HepG2 (cell line): ENCODE data around the gene APBB2. TPM values are rescaled to one million over a fixed set of nuclear protein-coding genes. Genes with fewer than 3 reads are reported as not detected.

Source experiments
- ATAC-seq: fragments of 200-7000 bp; cut with Tn5 transposase; 3 replicates; pipeline ENCODE4 v1.9.1; 2020; ENCODE audit warnings: mild to moderate bottlenecking, moderate library complexity
- BruUV-seq: library from RNA; stranded (reverse); fragments of 400-500 nt; replicated peaks from 2 replicates; lab custom pipeline; 2021; lab: Mats Ljungman, UMichigan
- CTCF ChIA-PET: fragments of 300-600 bp; formaldehyde crosslinking; extraction: SDS; loops from one replicate; lab custom pipeline; 2021; ENCODE audit warnings: low total read pairs, inconsistent platforms, low intra/inter-chr PET ratio; lab: Yijun Ruan, JAX
- POLR2A ChIA-PET: fragments of 350-600 bp; sonication (Branson Sonifier 250); formaldehyde crosslinking; loops from one replicate; lab custom pipeline; 2020; ENCODE audit warnings: antibody characterized with exemption, inconsistent platforms; lab: Yijun Ruan, JAX
- DNase-seq: peaks from one replicate; pipeline ENCODE4 v3.0.0-alpha.2; 2015; ENCODE audit warnings: low spot score
- FAIRE-seq: peaks from 3 replicates; lab custom pipeline; 2011; peaks lifted over from hg19 to GRCh38; lab: Jason Lieb, UNC
- H2AFZ ChIP-seq: one replicate; pipeline ENCODE4 v1.6.1; 2011; ENCODE audit warnings: low read length, inconsistent platforms
- H3K27ac ChIP-seq: fragments of 300-600 bp; 3 replicates; pipeline ENCODE4 v1.8.0; 2011; ENCODE audit warnings: mixed run types, mild to moderate bottlenecking, mixed read lengths, low read length, inconsistent platforms; ENCODE audit not compliant: insufficient read depth; ENCODE audit errors: extremely low read length
- H3K27me3 ChIP-seq, 2 experiments: fragments of 200-600 bp in 1 of 2; 2 replicates in 1 of 2; 3 replicates in 1 of 2; pipeline versions ENCODE4 v1.6.0 to v1.8.0; 2011; ENCODE audit warnings: low read length in 2 of 2, mild to moderate bottlenecking in 2 of 2, moderate library complexity in 2 of 2, inconsistent platforms in 1 of 2; ENCODE audit not compliant: insufficient read depth in 2 of 2, control insufficient read depth in 1 of 2
- H3K36me3 ChIP-seq, 2 experiments: fragments of 200-600 bp in 1 of 2; replicated peaks in 1 of 2; 2 replicates in 1 of 2; 3 replicates in 1 of 2; pipeline versions ENCODE4 v1.5.1 to v1.8.0; 2011; ENCODE audit warnings: low read length in 2 of 2, inconsistent platforms in 1 of 2; ENCODE audit not compliant: insufficient read depth in 2 of 2, control insufficient read depth in 1 of 2
- H3K4me1 ChIP-seq: 2 replicates; pipeline ENCODE4 v1.5.1; 2012; ENCODE audit warnings: low read length, inconsistent platforms; ENCODE audit not compliant: insufficient read depth
- H3K4me2 ChIP-seq: 2 replicates; pipeline ENCODE4 v1.6.0; 2011; ENCODE audit warnings: low read depth, low read length, inconsistent platforms
- H3K4me3 ChIP-seq, 3 experiments: fragments of 200-600 bp in 1 of 3; sonication (generic), shearing (Covaris generic) in 1 of 3; replicated peaks in 1 of 3; 2 replicates each; pipeline ENCODE4 v1.5.1; 2011 to 2016; ENCODE audit warnings: low read length in 3 of 3, inconsistent platforms in 2 of 3, low read depth in 2 of 3, mild to moderate bottlenecking in 2 of 3, control low read depth in 1 of 3, mixed read lengths in 1 of 3; ENCODE audit not compliant: insufficient read depth in 1 of 3
- H3K79me2 ChIP-seq: one replicate; pipeline ENCODE4 v1.6.1; 2011; ENCODE audit warnings: low read length, inconsistent platforms; ENCODE audit not compliant: insufficient read depth
- H3K9ac ChIP-seq: 2 replicates; pipeline ENCODE4 v1.6.0; 2011; ENCODE audit warnings: mild to moderate bottlenecking, low read depth, low read length, inconsistent platforms; ENCODE audit not compliant: insufficient read depth
- H3K9me3 ChIP-seq: 2 replicates; pipeline ENCODE4 v1.5.1; 2012; ENCODE audit warnings: mild to moderate bottlenecking, low read length
- H4K20me1 ChIP-seq: 2 replicates; pipeline ENCODE4 v1.6.0; 2011; ENCODE audit warnings: inconsistent platforms, mild to moderate bottlenecking, low read length, moderate library complexity; ENCODE audit not compliant: insufficient read depth
- AKAP8 ChIP-seq: sonication (generic); formaldehyde crosslinking; IDR thresholded peaks from 2 replicates; pipeline ENCODE4 v1.5.1; 2020; ENCODE audit warnings: mild to moderate bottlenecking, missing genetic modification reagents
- ETV5 ChIP-seq: IDR thresholded peaks from 2 replicates; pipeline ENCODE4 v1.6.1; 2018; ENCODE audit warnings: missing biosample characterization, missing genetic modification reagents, inconsistent platforms, borderline replicate concordance
- NCOA1 ChIP-seq: sonication (generic); formaldehyde crosslinking; IDR thresholded peaks from 2 replicates; pipeline ENCODE4 v1.9.0; 2021; ENCODE audit warnings: missing genetic modification reagents
- PRMT3 ChIP-seq: sonication (generic); formaldehyde crosslinking; IDR thresholded peaks from 2 replicates; pipeline ENCODE4 v1.8.1; 2022; ENCODE audit warnings: low read depth, mild to moderate bottlenecking, moderate library complexity, missing genetic modification reagents, borderline replicate concordance
- SETDB1 ChIP-seq: sonication (generic); formaldehyde crosslinking; IDR thresholded peaks from 2 replicates; pipeline ENCODE4 v1.5.1; 2020; ENCODE audit warnings: missing genetic modification reagents, mild to moderate bottlenecking, borderline replicate concordance
- SMC3 ChIP-seq: IDR thresholded peaks from 2 replicates; pipeline ENCODE4 v1.6.1; 2011; ENCODE audit warnings: low read length, improper control_type of control experiment
- ZNF570 ChIP-seq: sonication (generic); formaldehyde crosslinking; IDR thresholded peaks from 2 replicates; pipeline ENCODE4 v1.4.0; 2020; ENCODE audit warnings: mild to moderate bottlenecking, missing genetic modification reagents, borderline replicate concordance
- ZSCAN25 ChIP-seq: sonication (generic); formaldehyde crosslinking; IDR thresholded peaks from 2 replicates; pipeline ENCODE4 v1.8.0; 2022; ENCODE audit warnings: mild to moderate bottlenecking, missing genetic modification reagents
- WGBS: methylation state at CpG from one replicate; pipeline ENCODE4 v1.1.6; 2017; ENCODE audit warnings: low lambda C conversion rate; 5-methylcytosine and 5-hydroxymethylcytosine counted together
- in situ Hi-C: cut with HindIII; loops from 2 replicates; pipeline ENCODE4 v1.10.0; 2017; ENCODE audit warnings: low pct_unique_long_range_greater_than_20kb; ENCODE audit not compliant: extremely low pct_ligation_motif_present
- intact Hi-C: fragments of 100-400 bp; cut with micrococcal nuclease; formaldehyde crosslinking; loops from one replicate; pipeline ENCODE4 v1.10.0; 2022; ENCODE audit not compliant: unreplicated experiment
- polyA plus RNA-seq, 8 experiments: library from polyadenylated mRNA; depleted of rRNA in 3 of 8; stranded (reverse) in 7 of 8; unstranded in 1 of 8; fragments of >200 nt; fragmentation: Illumina TruSeq in 4 of 8; extraction: Trizol in 4 of 8; gene quantifications; 2 replicates each; pipeline versions ENCODE4 v1.2.1 to v1.2.3, GENCODE V29; 2011 to 2016; ENCODE audit warnings: low read depth in 4 of 8, missing spikeins in 1 of 8, mixed read lengths in 1 of 8; ENCODE audit not compliant: insufficient read depth in 1 of 8
- total RNA-seq, 5 experiments: library from RNA; depleted of rRNA; stranded (reverse); fragments of >200 nt; fragmentation: Illumina TruSeq; extraction: Trizol; gene quantifications; 2 replicates each; pipeline ENCODE4 v1.2.3, GENCODE V29; 2016; ENCODE audit warnings: low read depth in 1 of 5
- TF ChIP-seq, protein P1 (sequence below), 2 experiments: IDR thresholded peaks; 2 replicates each; pipeline ENCODE4 v1.6.1; 2011 to 2012; ENCODE audit warnings: low read length in 2 of 2, borderline replicate concordance in 1 of 2, low read depth in 1 of 2, mild to moderate bottlenecking in 1 of 2, moderate library complexity in 1 of 2

Gene APBB2
- total and polyA plus RNA-seq, 2 of the 13 experiments (the other 11 are each of a cell fraction or from before 2014, with no cell fraction given): 11.7 to 17.0 TPM

DNA sequence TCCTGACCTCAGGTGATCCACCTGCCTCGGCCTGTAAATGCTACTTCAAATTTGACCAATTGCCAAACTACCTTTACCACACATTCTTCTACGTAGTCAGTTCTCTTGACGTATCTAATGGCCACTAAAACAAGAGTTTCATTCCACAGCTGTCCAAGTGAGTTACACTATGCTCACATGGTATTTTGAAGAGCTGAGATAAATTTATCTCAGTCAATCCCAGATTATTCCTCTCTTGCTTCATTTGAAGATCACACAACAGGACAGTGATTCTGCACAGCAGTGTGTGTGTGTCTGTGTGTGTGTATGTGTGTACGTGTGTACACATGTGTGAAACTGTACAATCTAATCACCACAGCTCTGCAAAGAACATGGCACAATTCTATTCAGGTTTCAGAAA lies 133.4 kb downstream of the APBB2 start:
- in situ Hi-C loops: no loop called here
- CTCF ChIA-PET: no interaction called here
- H3K79me2 ChIP-seq: peaks cover 5% of the 10 kb centered on the region

More for the DNA sequence above, 133.4 kb downstream of the APBB2 start:
- Histone ChIP-seq H3K4me1 (peaks cover 29% of the 10 kb centered on the region), H4K20me1 (no peaks in the 10 kb centered on the region), H3K27ac (no peak overlapping the region), H3K27me3 (no peaks in the 10 kb centered on the region), H3K9me3 (peaks cover 2% of the 10 kb centered on the region), H3K4me3 (no peak overlapping the region), H3K36me3 (no peaks in the 10 kb centered on the region; a peak in 1 of 5 replicates), H3K4me2 (no peak overlapping the region), H3K9ac (no peak overlapping the region), H2AFZ (no peak overlapping the region)
- no peak for DNase-seq
- ATAC-seq: no peak
- no peak for FAIRE-seq
- POLR2A ChIA-PET: no interaction called here
- no TSS peak for BruUV-seq
- WGBS: 97% methylated on average over 4 of the region's 4 CpGs
- TF ChIP-seq ETV5 (CRISPR knock-in tag) (no peak), NCOA1 (CRISPR knock-in tag) (no peak), AKAP8 (CRISPR knock-in tag) (no peak), ZSCAN25 (CRISPR knock-in tag) (no peak), ZNF570 (CRISPR knock-in tag) (no peak), PRMT3 (CRISPR knock-in tag) (no peak), SETDB1 (CRISPR knock-in tag) (no peak), SMC3 (no peak)
- TF ChIP-seq, protein P1, sequence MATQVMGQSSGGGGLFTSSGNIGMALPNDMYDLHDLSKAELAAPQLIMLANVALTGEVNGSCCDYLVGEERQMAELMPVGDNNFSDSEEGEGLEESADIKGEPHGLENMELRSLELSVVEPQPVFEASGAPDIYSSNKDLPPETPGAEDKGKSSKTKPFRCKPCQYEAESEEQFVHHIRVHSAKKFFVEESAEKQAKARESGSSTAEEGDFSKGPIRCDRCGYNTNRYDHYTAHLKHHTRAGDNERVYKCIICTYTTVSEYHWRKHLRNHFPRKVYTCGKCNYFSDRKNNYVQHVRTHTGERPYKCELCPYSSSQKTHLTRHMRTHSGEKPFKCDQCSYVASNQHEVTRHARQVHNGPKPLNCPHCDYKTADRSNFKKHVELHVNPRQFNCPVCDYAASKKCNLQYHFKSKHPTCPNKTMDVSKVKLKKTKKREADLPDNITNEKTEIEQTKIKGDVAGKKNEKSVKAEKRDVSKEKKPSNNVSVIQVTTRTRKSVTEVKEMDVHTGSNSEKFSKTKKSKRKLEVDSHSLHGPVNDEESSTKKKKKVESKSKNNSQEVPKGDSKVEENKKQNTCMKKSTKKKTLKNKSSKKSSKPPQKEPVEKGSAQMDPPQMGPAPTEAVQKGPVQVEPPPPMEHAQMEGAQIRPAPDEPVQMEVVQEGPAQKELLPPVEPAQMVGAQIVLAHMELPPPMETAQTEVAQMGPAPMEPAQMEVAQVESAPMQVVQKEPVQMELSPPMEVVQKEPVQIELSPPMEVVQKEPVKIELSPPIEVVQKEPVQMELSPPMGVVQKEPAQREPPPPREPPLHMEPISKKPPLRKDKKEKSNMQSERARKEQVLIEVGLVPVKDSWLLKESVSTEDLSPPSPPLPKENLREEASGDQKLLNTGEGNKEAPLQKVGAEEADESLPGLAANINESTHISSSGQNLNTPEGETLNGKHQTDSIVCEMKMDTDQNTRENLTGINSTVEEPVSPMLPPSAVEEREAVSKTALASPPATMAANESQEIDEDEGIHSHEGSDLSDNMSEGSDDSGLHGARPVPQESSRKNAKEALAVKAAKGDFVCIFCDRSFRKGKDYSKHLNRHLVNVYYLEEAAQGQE (IDR thresholded peaks at IDR 0.05; ENCODE audit: borderline replicate concordance in 1 of 2, low read depth in 1 of 2, low read length in 2 of 2): no peak
- intact Hi-C loops: no loop called here
